HG03558 (cell line): ENCODE measurements around the gene KRT80.

Source experiments
- ATAC-seq: cut with Tn5 transposase; IDR thresholded peaks from one replicate; pipeline ENCODE4 v1.9.1; 2021; ENCODE audit warnings: moderate number of reproducible peaks; ENCODE audit not compliant: unreplicated experiment; ENCODE audit errors: extremely low read depth

The KRT80 gene

GRCh38 chr12:52162981-52163380, 28.8 kb downstream of the KRT80 start:
- no peak for ATAC-seq

- ATAC-seq, result no peak
Measured at GRCh38 chr12:52160200-52160599, 31.6 kb downstream of the KRT80 start.

- ATAC-seq, result no peak
Measured at GRCh38 chr12:52157566-52158150, 34.2 kb downstream of the KRT80 start.

GRCh38 chr12:52156757-52157565, 34.9 kb downstream of the KRT80 start:
- ATAC-seq, result no peak

- no peak for ATAC-seq
Measured at GRCh38 chr12:52156311-52156710, 35.5 kb downstream of the KRT80 start.

GRCh38 chr12:52155048-52155868, 36.6 kb downstream of the KRT80 start:
- no peak for ATAC-seq

DNA sequence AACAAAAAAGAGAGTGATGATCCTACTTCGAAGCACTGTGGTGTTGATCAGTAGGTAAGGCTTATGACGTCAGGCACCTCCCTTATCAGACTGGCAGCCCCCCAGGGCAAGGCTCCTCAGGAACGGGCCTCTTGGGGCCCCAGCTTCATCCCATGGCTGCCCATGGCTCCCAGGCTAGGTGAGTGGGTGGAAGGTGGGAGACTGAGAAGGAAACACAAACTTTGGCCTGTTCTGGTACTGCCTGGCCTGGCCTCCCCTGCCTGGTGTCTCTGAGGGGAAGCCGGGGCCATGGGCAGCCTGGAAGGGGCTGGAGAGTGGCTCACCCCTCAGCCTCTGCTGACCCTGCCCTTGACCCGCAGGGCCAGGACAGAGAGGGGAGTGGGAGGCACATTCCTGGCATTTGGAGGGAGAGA, 38.9 kb downstream of the KRT80 start:
- no peak for ATAC-seq

GRCh38 chr12:52151837-52152783, 39.7 kb downstream of the KRT80 start:
- ATAC-seq, result no peak

DNA sequence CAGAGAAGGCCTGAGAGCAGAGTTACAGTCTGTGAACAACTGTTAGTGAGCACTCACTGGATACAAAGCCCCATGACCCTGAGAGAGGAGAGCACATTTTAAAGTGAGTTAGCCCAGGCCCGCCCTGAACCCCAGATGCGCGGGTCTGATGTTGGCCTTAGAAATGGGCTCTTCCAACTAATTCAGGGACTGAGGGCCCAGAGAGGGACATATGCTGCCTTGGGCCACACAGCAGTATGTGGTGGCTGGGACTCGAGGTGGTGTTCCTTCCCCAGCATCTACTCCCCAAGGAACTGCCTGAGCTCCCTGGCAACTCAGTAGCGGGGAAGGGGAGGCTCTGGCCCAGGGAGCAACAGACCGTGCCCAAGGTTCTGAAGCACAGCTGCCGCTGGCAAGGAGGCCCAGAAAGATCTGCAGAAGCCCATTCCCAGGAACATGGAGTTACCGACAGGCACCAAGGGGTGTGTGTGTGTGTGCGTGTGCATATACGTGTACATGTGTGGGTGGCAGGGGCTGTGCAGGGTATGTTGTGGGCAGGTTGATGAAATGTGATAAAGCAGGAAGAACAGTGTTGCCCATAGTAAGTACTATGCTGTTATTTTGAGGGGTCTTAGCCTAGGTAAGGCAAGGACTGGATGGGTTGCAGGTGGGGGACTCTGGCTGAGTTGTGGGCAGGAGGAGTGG, 40.5 kb downstream of the KRT80 start:
- no peak for ATAC-seq

DNA sequence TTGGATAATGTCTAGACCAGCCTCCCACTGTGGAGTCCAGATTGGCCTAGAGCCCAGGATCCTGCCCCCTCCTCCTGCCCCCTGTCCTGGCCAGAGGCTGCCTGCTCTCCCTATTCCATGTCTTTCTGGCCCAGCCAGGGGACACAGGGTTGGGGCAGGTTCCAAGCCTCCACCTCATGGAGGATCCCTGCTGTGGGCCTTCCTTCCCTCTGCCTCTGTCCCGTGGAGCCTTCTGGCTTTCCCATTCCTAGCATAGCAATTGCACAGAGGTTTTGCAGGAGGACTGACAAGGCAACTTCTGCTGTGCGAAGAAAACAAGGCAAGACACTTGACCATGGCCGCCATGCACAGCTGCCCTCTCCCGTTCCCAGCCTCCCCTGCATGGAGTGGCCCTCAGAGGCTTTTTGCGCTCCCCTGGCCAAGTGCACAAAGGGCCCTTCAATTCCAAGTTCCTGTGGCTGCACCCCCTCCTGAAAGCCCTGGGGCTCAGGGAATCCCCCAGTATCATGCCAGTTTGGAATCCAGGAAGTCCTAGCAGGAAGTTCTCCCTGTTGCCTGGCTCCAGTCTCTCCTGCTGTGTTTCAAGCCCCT, 42.1 kb downstream of the KRT80 start:
- no peak for ATAC-seq

DNA sequence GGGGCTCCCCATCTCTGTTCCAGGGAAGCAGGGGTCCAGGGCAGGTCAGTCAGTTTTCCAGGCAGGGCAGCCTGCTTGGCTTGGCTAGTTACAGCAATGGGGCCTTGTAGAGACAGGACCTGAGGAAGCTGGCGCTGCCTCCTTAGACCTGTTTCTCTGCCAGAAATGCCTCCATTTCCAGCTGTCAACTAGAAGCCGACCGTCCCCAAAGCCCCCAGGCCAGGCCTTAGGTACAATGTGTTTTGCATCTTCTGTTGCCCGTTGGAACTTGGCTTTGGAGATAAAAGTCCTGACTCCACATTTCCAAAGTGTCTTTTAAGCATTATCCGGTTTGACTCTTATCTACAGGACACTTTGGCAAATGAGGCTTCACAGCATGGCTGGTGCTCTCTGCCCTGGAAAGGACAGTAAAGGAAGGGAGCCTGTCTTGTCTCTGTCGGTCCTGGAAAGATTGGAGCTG, 42.6 kb downstream of the KRT80 start:
- no peak for ATAC-seq

DNA sequence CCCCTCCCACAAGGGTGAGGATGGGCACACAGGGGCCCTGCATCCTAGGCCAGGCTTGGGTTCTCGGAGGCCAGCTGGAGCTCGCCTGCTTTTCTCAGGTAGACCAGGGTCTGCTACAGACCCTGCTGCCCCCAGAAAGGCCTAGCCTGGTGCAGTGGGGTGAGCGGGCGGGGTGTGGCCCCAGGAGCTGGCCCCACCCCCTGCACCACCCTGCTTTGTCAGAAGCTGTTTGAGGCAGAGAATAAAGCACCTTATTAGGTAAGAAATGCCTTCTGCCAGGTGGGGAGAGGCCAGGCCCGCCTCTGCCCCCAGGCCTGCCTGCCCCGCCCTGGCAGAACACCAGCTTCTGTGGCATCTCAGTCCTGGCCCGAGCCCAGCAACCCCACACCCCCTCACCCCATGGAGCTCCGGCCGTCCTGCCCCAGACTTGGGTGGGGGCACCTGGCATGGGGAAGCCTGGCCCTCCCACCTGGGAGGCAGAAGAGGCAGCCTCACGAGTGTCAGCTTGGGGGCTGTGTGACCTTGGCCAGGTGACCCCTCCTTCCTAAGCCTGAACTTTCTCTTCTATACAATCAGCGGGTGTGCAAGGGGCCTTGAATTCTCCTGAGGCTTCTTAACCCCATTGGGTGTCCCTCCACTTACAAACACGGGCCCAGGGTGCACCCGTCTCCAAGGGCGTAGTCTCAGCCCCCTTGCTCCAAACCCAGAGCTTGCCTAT, 43.2 kb downstream of the KRT80 start:
- no peak for ATAC-seq

- ATAC-seq, result no peak
Measured at GRCh38 chr12:52147964-52148463, 43.8 kb downstream of the KRT80 start.

GRCh38 chr12:52147367-52147963, 44.3 kb downstream of the KRT80 start:
- ATAC-seq, result no peak

DNA sequence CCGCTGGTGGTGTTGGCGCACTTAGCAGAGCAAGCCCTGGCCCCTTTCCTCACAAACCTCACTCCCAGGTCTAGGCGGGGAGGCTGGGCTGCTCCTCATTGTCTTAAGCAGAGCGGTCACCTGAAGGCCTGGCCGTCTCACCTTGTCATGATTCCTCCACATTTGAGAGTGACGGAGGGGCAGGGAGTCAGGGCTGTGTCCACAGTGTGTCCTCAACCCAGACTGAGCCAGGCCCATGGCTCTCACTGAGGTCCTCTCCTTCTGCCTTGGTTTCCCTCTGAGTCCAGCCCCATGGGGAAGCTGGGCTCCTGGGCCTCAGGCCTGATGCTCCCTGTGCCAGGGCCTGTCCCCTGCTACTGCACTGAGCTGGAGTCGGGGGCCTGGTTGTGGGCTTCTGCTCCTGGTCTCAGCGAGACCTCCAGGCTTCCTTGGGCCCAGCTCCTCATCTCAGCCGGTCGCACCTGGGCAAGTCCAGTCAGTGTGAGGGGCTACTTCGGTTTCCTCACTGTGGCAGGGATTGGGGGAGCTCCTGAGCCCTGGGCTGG, 44.9 kb downstream of the KRT80 start:
- ATAC-seq, result no peak

DNA sequence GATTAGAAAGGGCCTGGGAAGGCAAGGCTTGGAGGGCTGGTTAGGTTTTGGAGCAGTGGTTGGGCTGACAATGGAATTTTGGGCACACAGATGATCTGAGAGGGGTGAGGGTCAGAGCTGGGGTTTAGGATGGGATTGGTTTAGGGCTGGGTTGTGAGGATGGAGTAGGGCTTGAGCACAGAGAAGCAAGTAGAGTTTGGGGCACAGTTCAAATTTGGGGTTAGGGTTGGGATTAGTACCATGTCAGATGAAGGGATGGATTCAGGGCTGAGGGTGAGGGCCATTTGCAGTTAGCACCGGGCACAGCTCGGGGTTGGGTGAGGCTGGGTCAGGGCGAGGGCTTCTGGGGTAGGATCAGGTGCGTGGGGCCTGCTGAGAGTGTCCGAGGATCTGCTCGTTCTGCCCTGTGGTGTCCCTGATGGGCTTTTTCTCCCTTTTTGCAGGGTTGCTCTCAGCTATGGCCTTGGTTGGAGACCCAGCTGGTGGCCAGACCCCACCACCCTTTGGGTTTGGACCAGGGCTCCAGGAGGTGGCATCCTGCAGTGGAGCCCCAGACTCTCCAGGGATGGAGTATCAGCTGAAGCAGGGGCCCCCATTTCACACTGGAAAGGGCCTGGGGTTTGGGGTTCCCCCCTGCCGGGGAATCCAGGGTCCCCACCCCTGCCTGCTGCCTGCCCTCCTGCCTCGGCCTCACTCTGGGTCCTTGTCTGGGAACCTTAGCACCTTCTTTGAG, 45.6 kb downstream of the KRT80 start:
- ATAC-seq, result no peak
